GM10266 (cell line): ENCODE measurements around the gene PCP2.
A peak's percentile ranks its signal among the peaks of the same experiment; 100 is the strongest.

ENCODE experiments used
- DNase-seq: peaks from one replicate; pipeline ENCODE4 v3.0.0; 2012; ENCODE audit errors: extremely low spot score
- CTCF ChIP-seq: IDR thresholded peaks from 2 replicates; pipeline ENCODE4 v1.5.1; 2012; ENCODE audit warnings: mild to moderate bottlenecking, low read depth; ENCODE audit not compliant: control insufficient read depth, insufficient read depth; ENCODE audit errors: missing control alignments

The PCP2 gene

DNA sequence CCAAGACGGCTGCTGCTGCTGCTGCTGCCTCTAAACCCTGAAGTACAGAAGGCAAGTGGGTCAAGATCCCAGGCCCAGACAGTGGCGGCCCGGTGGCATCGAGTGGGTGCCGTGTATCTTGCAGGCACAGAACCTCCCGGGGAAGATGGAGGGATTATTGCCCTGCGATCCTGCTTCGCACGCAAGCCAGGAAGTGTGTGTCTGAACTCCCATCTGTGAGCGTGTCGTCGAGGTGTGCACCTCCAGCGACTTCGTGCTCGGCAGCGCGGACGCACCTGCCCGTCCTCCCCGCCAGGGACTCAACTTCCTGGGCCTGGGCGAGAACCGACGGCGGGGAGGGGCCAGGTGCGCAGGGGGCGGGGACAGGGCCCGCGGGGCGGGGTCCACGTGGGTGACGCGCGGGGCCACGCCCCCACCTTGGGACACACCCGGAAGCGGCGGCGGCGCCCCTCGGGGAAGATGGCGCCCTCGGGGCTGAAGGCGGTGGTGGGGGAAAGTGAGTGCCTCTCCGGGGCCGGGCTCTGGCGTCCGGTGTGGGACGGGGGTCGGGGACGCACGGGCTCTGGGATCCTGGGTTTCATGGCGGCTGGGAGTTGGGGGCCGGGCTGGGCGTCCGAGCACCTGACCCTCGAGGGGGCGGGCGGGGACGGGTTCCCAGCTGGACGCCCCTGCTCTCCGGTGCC lies 3.3 kb upstream of the PCP2 start, which contains the start of gene STXBP2:
TSS of gene STXBP2 (plus strand) at position 420 of the 683 bp plus-strand sequence. CDS start at position 460, 40 bp downstream.
- DNase-seq: peak; percentile 98

DNA sequence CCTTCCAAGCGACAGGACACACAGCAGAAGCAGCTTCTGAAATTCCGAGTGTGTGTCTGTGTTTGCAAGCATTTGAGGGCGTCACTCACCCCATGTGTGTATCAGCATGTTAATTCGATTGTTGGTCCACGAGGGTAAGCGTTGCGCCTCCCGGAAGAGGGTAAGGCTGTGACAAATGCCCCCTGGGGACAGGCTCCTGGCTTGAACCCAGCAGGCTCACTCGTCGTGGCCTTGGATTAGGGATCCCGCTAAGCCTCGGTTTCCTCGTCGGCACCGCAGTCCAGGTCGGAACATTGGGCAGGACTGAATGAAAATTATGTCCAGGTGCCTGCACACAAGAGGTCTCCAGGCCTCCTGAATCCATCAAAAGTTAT lies 2.8 kb upstream of the PCP2 start:
- no peak for TF ChIP-seq CTCF
- no peak for DNase-seq

More for the DNA sequence above, 3.3 kb upstream of the PCP2 start, which contains the start of gene STXBP2:
- TF ChIP-seq CTCF: no peak

DNA sequence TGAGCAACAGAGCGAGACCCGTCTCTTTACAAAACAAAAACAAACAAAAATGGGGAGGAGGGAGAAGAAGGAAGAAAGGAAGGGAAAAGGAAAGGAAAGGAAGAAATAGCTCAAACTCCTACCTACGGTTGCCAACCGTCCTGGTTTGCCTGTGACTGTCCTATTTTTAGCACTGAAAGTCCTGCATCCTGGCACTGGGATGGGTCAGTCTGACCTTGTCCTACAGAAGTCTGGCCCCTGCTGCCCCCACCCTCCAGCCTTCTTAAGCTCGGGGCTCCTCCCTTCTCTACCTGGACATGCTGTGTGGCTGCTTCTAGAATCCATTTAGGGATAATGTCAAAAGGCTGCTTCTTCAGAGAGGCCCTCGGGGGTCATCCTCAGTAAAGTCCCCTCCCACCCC lies 2.2 kb upstream of the PCP2 start:
- TF ChIP-seq CTCF: no peak
- DNase-seq: no peak

DNA sequence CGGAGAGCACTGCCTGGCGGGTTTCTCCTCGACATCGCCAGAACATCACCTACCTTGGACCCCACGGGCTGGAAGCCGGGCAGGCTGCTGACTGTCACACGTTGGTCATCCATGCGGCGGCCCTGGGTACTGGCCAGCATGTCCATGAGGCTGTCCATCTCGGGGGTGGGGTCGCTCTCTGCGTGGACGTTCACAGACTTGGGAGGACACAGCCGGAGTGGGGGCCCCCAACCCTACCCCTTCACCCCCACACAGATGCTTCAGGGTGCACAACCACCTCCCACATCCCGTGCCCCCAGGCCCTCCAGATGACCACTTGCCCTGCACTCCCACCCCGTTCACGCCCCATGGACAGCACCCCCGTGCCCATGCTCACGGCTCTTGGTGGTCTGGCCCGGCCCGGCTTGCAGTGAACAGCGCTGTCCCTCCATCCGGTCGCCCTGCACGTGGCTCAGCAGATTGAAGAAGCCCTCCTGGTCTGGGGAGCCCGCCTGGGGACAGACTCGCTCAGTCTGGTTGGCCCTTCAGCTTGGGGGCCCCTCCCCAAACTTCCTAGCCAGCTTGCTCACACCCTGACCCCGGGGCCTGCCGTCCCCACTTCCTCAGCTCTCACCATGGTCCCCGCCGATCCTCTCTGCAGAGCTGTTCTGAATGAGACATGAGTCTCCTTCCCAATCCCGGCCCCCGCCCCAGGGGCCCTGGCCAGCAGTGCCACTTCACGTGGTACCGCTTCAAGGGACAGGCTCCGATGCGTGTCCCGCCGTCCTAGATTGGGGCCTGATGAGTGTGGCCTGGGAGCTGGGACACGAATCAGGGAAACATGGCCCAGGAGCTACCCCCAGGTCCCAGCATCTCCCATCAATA lies 947 bp downstream of the PCP2 start:
- TF ChIP-seq CTCF: no peak
- DNase-seq: no peak

GRCh38 chr19:7631577-7631976 lies 1.9 kb downstream of the PCP2 start:
- no peak for TF ChIP-seq CTCF
- no peak for DNase-seq

DNA sequence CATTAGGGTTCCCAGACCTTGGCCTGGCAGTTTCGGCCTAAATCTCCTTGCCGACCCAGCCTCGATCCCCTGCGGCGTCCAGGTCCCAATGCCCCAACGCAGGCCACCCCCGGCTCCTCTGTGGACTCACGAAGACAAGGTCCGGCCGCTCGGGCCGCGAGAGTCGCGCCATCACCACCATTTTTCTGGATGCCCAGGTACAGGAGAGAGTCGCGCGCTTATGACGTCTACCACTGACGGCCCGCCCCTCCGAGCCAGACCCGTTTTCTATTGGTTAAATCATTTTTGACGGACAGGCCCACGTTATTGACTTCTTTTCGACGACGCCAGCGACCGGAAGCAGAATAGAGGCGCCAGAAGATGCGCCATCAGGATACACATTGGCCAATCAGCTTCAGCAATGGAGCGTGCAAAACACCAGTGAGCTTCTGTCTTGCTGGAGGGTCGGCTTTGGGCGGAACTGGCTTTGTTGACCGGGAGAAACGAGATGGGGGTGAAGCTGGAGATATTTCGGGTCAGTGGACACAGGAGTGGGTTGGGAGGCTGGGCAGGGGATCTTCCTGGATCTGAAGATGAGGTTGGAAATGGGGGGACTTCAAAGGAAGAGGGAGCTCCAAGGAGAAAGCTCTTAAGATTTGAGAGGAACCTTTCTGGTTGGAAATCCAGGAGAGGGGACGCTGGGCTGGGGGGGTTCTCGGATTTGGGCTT lies 4.0 kb downstream of the PCP2 start, which contains the start of the genes PET100 and XAB2:
TSS of gene PET100 (plus strand) at position 447 of the 708 bp plus-strand sequence. CDS start at position 488, 41 bp downstream.
TSS of gene XAB2 (minus strand) at position 199 of the 708 bp plus-strand sequence. CDS start at position 181, 18 bp downstream.
- no peak for TF ChIP-seq CTCF
- DNase-seq: peak; percentile 99
